SK-N-DZ (cell line): Measurements from ENCODE around the gene PDLIM3. TPM values are rescaled to one million over a fixed set of nuclear protein-coding genes. Genes with fewer than 3 reads are reported as not detected.
A peak's percentile ranks its signal among the peaks of the same experiment; 100 is the strongest.
"Not testable (repeated sequence)": the region's sequence is repeated elsewhere in the genome, so short reads cannot be mapped to it uniquely, and the experiment has no call there.

Source experiments
- DNase-seq: peaks from one replicate; pipeline ENCODE4 v3.0.0-alpha.2; 2015; ENCODE audit warnings: low spot score
- polyA plus RNA-seq, 2 experiments: library from polyadenylated mRNA; depleted of rRNA; stranded (reverse); fragments of >200 nt; gene quantifications; 2 replicates each; pipeline ENCODE4 v1.2.3, GENCODE V29; 2014

Gene PDLIM3
- polyA plus RNA-seq (2014; cell fraction: cytosol; rRNA removed): 92.0 and 95.3 TPM in 2 replicates
- 108 and 110 TPM in 2 replicates for polyA plus RNA-seq (2014; cell fraction: nucleus; rRNA removed)

GRCh38 chr4:185534866-185535611 lies at the start of gene PDLIM3:
TSS of gene PDLIM3 (minus strand) at chr4:185535507. CDS start at chr4:185535434, 73 bp downstream.
- DNase-seq: peak; percentile 66

DNA sequence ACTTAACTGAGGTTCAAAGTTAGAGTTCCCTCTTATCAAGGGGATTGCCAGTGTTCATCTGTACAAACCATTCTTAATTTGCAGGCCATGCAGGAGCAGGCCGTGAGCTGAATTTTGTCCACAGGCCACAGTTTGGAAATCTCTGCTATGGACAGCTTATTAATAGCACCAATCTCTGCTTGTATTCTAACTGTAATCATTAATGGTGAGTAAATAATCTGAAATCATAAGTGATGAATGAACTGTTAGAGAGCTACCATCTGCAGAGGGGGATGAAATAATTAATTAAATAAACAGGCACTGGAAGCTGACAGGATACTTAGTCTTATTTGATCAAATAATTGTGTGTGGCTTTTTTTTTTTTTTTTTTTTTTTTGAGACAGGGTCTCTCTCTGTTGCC lies 48.5 kb upstream of the PDLIM3 start:
- no peak for DNase-seq

- no peak for DNase-seq
Measured at GRCh38 chr4:185582651-185583400, 47.5 kb upstream of the PDLIM3 start.

DNA sequence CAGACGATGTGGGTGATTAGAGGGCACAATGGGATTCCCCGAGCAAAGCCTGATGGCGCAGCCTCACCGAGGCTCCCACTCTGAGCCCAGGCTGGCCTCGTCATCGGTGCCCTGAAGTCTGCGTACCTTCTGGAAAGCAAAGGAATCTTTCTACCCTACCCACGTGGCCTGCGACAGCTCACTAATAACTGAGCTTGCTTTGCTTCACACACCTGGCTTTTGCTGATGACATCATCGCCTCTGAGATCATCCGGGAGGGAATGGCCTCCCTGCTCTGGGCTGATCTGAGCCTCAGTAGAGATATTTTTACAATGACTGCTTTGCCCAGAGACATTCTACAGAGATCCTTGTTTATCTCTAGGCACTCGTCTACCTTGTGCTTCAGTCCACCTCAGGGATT lies 45.4 kb upstream of the PDLIM3 start:
- DNase-seq: no peak

DNA sequence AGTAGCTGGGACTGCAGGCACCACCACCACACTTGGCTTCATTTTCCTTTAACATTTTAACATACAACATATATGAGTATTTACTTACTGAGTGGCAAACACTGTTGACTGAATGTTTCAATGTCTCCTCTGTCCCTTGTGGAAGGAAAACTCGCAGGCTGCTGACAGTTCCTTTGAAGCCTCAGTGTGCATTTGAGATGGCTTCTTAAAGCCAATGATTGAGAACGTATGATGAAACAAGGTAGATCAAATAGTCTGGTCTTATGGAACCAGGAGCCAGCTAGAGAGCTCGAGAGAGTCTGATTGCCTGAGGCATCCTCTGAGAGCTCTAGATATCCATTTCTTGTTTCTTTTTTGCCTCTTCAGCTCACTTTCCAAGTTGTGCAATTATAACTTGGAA lies 43.0 kb upstream of the PDLIM3 start:
- DNase-seq: no peak

- peak; percentile 60 for DNase-seq
Measured at GRCh38 chr4:185576962-185577950, 41.9 kb upstream of the PDLIM3 start.

GRCh38 chr4:185576314-185576961 lies 41.1 kb upstream of the PDLIM3 start:
- DNase-seq: no peak

DNA sequence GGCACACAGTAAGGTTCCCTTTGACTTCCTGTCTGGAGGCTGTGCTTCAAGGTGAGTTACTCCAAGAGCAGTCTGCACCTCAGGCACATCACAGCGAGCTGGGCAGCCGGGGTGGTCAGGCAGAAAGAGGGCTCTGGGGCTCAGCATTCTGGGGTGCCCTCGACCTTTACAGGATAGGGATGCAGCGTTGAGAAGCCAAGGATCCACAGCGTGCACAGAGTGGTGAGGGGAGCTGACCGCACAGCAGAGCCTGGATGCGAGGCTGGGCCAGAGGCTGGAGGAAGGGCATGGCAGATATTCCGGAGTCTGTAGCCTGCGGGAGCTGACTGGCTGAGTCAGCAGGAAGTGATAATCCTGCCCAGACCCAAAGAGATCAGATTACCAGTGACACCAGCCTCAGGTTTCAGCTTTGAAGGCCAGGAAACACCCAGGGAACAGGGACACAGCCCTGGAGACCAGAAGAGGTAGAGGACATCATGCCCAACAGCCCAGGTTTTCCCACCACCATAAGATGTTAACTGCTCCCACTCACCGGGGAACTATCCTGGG lies 38.4 kb upstream of the PDLIM3 start:
- peak; percentile 82 for DNase-seq

DNA sequence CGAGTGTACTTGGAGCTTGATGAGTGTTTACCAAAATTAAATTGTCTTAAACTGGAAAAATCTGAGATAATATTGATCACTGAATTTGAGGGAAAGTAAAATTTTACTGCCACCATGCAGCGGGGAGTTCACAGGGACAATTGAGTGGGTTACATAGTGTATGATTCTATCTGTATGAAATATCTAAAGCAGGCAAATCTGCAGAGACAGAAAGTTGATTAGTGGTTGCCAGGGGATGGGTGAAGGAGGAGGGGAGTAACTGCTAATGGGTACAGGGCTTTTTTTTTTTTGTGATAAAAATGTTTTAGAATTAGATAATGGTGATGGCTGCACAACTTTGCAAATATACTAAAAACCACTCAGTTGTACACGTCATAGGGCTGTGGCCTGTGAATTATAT lies 35.4 kb upstream of the PDLIM3 start:
- DNase-seq: peak; percentile 65

GRCh38 chr4:185567381-185568376 lies 32.4 kb upstream of the PDLIM3 start:
- peak; percentile 92 for DNase-seq

DNA sequence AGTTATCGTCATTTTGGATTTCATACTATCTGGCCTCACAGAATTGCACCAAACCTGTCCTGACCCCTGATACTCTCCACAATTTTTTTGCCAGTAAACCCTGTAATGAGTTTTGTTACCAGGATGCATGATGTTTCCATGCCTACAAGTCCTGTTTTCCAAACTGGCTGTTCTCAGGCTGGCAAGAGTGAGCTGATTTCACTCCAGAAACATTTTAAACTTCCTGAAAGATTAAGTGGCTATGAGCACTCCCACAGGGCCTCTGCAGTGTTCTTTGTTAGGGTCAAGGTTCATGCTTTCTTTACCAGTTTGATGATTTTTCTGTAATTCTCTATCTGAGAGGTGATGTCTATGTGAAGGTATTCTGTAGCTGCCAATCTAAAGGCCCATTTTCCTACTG lies 31.7 kb upstream of the PDLIM3 start:
- no peak for DNase-seq

- no peak for DNase-seq
Measured at GRCh38 chr4:185566425-185566824, 31.1 kb upstream of the PDLIM3 start.

DNA sequence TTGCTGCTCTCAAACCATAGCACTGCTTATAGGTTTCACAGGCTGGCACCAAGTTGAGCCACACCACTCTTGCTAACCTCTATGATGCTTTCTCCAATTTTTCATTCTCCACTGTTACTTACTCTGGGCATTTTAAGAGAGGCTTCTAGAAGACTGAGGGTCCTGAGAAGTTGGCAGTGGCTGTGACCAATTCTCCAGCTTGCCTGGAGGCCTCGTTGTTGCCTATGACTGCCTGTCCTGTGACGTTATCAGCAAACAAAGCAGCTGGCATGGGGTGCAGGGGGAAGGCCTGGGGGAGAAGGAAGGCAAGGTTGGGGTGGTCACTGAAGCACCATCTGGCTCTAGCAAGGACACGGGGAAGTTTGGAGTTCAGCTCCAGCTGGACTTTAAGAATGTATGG lies 30.4 kb upstream of the PDLIM3 start:
- no peak for DNase-seq

GRCh38 chr4:185564349-185564748 lies 29.0 kb upstream of the PDLIM3 start:
- no peak for DNase-seq

DNA sequence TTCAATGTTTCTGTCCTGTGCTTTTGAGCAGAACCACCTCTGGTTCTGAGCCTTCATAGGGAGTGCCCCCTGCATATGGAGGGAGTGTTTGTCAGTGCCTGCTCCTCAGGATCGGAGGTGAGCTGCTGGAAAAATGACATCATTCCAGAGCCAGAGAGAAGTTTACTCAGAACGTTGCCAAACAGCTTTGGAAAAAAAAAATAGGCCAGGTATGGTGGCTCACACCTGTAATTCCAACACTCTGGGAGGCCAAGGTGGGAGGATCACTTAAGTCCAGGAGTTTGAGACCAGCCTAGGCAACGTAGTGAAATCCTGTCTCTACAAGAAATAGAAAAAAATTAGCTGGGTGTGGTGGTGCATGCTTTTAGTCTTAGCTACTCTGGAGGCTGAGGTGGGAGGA lies 27.2 kb upstream of the PDLIM3 start:
- DNase-seq: no peak

- no peak for DNase-seq
Measured at GRCh38 chr4:185560316-185560715, 25.0 kb upstream of the PDLIM3 start.

GRCh38 chr4:185559915-185560281 lies 24.6 kb upstream of the PDLIM3 start:
- DNase-seq: no peak

- not testable (repeated sequence) for DNase-seq
Measured at GRCh38 chr4:185559251-185559914, 24.1 kb upstream of the PDLIM3 start.
